HG02885 (cell line): Measurements from ENCODE around the gene MLLT6.
A peak's percentile ranks its signal among the peaks of the same experiment; 100 is the strongest.

Experiments
- ATAC-seq: cut with Tn5 transposase; IDR thresholded peaks from one replicate; pipeline ENCODE4 v1.9.1; 2021; ENCODE audit warnings: mild to moderate bottlenecking; ENCODE audit not compliant: unreplicated experiment, poor library complexity

MLLT6 gene

DNA sequence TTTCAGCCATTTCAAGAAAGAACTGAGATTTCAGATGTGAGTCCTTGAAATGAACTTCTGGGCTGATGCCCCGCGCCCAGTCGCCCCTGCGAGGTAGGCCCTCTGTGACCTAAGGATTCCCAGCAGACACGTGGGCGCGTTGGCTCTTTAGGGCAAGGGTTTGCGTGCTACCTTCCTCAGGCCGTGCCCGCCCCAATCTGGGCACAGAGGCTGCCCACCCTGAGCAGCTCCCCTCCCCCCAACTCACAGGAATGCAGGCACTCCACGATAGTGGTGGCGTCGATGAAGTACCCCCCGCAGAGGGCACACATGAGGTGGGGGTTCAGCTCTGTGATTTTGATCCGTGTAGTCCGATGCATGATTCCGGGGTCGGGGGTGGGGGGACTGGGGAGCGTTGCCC lies 35.0 kb downstream of the MLLT6 start:
- ATAC-seq = no peak

GRCh38 chr17:38740806-38741205 lies 35.7 kb downstream of the MLLT6 start:
- ATAC-seq = no peak

- ATAC-seq = no peak
Measured at GRCh38 chr17:38741461-38741860, 36.4 kb downstream of the MLLT6 start.

DNA sequence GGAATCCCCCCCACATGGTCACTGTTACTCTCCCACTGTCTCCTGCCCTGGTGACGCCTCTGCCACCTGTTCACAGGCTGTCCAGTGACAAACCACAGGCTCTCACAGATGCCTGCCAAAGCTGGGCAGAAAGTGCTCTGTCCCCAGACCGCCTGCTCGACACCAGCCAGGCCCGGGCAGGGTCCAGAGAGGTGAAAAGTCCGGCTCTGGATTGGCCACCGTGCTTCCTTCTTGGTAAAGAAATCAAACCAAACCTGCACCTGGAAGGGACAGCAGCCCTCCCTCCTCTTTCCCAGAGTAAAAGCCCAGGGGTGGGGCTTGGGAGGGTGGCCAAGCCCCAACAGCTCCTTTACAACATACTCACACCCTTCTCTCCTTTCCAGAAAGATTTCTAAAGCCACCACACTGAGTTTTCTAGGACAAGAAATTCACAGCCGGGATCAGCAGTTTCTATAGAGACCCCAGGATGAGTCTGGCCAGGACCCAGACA lies 36.9 kb downstream of the MLLT6 start:
- no peak for ATAC-seq

DNA sequence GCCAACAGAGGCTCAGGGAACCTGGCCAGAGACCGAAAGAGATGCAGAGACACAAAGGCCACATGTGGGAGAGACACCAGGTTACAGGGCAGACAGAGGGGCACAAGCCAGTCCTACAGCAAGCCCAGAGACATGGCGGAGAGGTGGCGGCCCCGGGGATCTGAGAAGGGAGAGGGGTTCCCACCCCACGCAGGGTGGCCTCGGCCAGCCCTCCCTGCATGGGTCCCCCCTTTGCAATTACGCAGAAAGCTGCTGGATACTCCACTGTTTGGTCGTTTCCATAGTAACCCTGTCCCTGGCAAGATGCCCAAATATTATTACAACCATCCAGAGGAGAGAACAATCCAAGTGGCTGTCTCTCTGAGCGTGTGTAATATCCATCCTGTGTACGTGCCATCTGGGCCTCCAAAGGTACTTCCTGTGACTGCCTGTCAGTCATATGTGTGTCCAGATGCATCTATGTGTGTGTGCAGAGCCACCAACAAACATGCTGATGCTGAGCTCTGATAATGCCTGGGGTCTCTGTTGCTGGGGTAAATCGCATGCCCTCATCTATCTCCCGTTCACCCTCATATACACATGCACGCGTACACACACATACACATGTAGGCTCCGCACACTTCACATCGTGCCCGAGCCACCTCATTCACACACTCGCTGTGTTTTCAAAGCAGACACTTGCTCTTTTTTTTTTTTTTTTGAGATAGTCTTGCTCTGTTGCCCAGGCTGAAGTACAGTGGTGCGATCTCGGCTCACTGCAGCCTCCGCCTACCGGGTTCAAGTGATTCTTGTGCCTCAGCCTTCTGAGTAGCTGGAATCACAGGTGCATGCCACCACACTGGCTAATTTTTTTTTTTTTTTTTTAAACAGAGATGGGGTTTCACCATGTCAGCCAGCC lies 37.6 kb downstream of the MLLT6 start:
- ATAC-seq = no peak

DNA sequence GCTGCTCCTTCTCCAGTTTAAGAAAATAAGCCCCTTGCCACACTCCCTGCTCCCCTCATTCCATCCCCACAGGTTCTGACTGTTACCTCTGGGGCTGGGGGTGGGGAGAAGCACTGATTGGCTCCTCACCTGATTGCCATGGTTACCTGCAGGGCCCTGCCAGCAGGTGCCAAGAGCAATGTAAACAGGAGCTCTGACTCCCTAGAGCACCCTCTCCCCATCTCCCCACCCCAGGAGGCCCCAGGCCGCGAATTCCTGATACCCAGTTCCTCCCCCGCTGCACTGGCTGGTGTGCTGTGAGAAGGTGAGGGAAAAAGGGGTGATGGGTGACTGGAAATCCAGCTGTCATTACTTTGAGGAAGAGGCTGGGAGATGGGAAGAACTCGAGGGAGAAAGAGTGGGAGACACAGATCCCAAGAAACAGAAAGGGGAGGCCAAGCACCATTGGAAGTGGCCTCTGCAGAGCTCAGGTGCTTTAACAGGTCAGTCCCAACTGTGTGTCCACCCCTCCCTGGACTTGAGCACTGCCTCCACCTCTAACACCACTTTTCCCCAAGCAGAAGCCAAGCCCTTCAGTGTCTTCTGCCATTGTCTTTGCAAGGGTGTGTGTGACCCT lies 38.6 kb downstream of the MLLT6 start:
- ATAC-seq = no peak

DNA sequence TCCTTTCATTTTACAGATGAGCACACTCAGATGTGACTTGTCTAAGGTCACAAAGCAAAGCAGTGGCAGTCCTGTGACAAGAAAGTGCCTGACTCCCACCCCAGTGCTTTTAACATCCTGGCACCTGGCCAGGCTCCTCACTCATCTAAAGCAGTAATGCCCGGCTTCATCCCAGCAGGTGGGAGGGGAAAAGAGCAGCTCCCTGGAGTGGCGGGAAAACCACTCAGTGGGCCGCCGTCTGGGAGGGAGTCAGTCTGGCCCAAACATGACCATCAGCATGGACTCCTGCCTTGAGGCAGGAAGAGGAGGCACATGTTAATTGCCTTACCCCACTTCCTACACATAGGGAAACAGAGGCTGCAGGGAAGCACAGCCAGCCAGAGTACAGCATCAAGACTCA lies 40.5 kb downstream of the MLLT6 start:
- no peak for ATAC-seq

GRCh38 chr17:38746004-38746848 lies 41.2 kb downstream of the MLLT6 start:
- ATAC-seq = no peak

DNA sequence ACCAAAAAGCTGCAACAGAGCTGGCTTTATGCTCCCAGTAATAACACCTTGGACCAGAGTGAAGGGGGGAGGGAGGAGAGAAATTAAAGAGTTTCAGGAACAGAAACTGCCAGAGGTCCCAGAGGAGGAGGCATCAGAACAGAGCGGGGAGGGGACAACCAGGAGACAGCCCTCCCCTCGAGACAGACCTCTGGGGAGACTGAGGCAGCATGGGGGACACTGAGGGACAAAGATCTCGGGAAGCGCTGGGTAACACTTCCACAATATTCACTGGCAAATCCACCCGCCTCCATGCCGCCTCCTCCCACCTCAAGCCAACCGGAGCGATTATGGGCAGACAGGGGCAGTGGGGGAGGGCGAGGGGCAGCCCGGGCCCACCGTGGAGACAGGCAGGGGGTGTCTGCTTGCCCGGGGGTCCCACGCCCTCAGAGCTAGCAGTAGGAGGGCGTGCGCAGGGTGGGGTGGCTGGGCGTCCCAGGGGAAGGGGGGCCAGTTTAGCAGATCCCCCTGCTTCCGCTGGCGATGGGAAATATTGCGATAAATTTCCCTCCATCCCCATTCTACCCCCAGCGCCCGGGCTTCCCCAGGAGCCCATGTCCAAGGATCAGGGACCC lies 41.9 kb downstream of the MLLT6 start:
- no peak for ATAC-seq

DNA sequence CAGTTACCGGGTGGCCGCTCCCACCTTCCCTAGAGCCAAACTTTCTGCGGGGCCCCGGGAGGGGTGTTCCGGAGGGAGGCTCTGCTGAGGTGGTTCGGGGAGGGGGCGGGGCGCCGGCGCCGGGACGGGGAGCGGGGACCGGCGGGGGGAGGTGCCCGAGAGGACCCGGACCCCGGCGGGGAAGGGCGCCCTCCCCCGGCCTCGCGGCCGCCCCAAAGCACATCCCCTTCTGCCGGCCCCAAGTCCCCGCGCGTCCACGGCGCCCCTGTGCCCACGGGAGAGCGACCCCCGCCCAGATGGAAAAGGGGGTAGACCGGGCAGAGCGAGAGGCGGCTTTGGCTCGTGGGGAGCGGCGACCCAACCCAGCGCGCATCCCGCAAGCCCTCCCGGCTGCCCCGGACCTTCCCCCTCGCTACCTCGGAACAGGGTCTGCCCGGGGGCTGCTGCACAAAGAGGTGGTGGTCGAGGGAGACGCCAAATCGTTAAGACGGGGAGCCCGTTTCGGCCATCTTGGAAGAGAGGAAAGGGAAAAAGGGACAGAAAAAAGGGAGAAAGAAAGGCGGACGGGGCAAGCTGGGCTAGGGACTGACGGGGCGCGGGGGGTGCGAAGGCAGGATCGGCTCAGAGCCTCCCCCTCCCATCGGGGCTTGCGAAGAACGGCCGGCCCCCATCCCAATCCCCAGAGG lies 42.5 kb downstream of the MLLT6 start:
- no peak for ATAC-seq

DNA sequence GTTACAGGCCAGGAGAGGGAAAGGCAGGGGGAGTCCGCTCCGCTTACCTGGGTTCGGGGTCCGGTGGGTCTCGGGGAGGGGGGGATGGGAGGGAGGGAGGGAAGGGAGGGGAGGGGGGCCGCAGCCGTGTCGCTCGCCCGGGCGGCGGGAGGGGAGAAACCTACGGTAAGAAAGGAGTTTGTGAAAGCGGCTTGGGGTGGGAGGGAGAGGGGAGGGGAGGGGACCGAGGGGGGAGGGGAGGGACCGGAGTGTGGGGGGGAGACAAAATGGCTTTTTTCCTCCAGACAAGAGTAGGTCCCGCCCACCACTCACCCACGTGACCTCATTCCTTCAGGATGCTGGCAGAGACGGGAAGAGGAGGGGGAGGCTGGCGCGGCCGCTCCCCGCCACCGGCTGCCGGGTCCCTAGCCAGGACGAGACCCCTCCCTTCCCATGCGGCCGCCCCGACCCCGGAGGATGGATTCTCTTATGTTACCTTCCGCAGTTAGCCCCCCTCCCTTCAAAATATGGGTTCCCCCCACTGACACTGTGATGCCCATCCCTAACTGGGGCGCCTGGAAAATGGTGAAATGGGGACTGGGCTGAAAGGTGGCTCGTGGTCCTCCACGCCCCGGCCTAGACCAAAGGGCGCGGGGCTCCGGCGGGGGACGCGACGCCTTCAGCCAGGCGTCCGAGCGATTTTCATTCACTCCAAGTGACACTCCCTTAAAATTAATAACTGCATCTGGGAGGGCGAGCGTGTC lies 43.2 kb downstream of the MLLT6 start, which contains the start of gene PCGF2:
Gene PCGF2 (minus strand): TSS at position 188 of the 743 bp plus-strand sequence. CDS start 7,934 bp downstream, outside the sequence.
- ATAC-seq = no peak

GRCh38 chr17:38748892-38749222 lies 43.8 kb downstream of the MLLT6 start:
- no peak for ATAC-seq

GRCh38 chr17:38749223-38750043 lies 44.4 kb downstream of the MLLT6 start:
- no peak for ATAC-seq

GRCh38 chr17:38750044-38750311 lies 44.9 kb downstream of the MLLT6 start:
- ATAC-seq = no peak

DNA sequence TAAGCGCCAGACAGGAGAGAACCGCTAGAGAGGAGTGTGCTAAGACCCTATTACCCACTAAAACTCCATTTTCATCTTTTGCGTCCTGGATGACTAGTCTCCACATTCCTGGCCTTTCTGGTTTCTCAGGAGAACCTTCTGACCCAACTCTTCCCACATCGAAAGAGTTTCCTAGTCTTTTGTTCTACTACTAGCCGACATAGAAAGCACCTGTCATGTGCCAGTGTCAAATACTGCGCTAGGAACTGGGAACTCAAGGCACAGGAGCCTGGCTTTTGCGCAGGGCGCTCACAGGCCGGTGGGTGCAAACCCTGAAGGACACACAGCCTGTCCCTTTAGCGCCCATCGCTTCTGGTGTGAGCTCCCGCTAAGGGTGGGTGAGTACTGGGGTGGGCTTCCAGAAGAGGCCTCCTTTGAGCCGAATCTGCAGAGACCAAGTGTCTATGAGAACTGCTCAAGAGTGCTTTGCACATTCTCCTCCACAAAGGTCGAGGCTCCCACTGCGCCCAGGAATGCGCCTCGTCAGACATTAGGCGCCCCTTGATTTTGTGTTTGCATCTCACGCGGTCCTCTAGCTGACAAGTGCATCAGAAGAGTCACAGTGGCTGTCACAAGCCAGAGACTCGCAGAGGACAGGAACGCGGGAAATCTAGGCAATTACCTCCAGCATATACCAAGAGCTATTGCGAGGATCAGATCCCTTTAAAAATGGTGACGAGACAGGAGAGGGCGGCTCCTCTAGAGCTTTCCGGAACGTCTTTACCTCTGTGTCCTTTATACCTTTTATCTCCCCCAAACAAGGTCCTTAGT lies 45.4 kb downstream of the MLLT6 start:
- no peak for ATAC-seq

- ATAC-seq = no peak
Measured at GRCh38 chr17:38751144-38751807, 46.2 kb downstream of the MLLT6 start.

- peak; percentile 21 for ATAC-seq
Measured at GRCh38 chr17:38751808-38752307, 46.8 kb downstream of the MLLT6 start.
